NK-92 (cell line): ENCODE results near the gene MAG.

Experiments used
- DNase-seq: peaks from one replicate; lab custom pipeline; 2025; ENCODE audit not compliant: unreplicated experiment; lab: John Stamatoyannopoulos, UW

Gene MAG

DNA sequence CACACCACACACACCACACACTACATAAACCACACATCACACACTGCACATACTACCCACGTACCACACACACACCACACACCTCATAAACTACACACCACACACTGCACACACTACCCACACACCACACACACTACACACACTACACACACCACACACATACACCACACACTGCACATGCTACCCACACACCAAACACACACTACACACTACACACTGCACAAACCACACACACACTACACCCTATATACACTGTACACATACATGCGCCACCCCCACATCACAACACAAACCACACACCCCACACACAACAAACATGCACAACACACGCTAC lies 5.5 kb downstream of the MAG start:
- DNase-seq: no peak

- DNase-seq: no peak
Observed at GRCh38 chr19:35297922-35298321, 6.0 kb downstream of the MAG start.

GRCh38 chr19:35298561-35298972 lies 6.6 kb downstream of the MAG start:
- DNase-seq: no peak

- no peak for DNase-seq
Observed at GRCh38 chr19:35299523-35300338, 7.8 kb downstream of the MAG start.

GRCh38 chr19:35300339-35300649 lies 8.3 kb downstream of the MAG start:
- no peak for DNase-seq

GRCh38 chr19:35301961-35302360 lies 10.0 kb downstream of the MAG start:
- DNase-seq: no peak

DNA sequence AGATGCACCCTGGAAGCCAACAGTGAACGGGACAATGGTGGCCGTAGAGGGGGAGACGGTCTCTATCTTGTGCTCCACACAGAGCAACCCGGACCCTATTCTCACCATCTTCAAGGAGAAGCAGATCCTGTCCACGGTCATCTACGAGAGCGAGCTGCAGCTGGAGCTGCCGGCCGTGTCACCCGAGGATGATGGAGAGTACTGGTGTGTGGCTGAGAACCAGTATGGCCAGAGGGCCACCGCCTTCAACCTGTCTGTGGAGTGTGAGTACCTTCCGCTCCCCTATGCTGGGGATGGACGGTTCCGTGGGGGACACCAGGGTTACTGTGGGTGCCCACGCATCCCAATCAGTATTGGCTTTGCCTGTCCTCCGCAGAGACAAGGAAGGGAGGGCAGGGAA lies 10.5 kb downstream of the MAG start:
- no peak for DNase-seq

- DNase-seq: no peak
Observed at GRCh38 chr19:35303357-35303915, 11.5 kb downstream of the MAG start.

GRCh38 chr19:35304036-35304435 lies 12.1 kb downstream of the MAG start:
- DNase-seq: no peak

GRCh38 chr19:35305181-35305580 lies 13.2 kb downstream of the MAG start:
- DNase-seq: no peak

- DNase-seq: no peak
Observed at GRCh38 chr19:35306473-35307246, 14.7 kb downstream of the MAG start.

DNA sequence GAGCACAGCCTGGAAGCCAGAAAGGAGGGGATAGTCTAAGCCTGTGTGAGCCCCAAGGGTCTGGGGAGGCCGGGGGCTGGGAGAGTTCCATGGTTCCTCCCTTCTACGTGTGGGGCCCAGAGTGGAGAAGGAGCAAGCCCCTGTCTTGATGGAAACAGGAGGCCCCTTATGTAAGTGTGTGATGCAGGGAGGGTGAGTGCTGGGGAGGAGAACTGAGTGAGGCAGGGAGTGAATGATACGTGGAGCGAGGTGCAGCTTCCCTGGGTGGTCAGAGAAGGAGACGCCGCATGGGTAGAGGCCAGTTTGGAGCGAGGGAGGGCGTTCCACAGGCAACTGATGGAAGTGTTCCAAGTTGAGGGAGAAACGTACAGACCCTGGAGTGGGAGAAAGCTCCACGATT lies 16.0 kb downstream of the MAG start:
- no peak for DNase-seq

DNA sequence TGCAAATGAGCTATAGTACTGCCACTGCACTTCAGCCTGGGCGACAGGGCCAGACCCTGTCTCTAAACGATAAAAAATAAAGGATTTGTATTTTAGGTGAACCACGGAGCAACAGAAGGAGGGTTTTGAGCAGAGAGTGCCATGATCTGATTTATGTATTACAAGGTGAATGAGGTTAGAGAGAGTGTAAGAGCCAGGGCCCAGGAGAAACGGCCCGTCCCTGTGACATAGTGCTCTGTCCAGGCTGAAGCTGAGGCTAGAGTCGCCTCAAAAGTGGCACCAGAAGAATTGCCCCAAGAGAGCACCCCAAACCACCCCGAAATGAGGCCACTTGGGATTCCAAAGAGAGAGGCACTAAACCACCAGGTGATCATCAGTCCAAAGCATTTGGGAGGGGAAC lies 16.9 kb downstream of the MAG start:
- DNase-seq: no peak

DNA sequence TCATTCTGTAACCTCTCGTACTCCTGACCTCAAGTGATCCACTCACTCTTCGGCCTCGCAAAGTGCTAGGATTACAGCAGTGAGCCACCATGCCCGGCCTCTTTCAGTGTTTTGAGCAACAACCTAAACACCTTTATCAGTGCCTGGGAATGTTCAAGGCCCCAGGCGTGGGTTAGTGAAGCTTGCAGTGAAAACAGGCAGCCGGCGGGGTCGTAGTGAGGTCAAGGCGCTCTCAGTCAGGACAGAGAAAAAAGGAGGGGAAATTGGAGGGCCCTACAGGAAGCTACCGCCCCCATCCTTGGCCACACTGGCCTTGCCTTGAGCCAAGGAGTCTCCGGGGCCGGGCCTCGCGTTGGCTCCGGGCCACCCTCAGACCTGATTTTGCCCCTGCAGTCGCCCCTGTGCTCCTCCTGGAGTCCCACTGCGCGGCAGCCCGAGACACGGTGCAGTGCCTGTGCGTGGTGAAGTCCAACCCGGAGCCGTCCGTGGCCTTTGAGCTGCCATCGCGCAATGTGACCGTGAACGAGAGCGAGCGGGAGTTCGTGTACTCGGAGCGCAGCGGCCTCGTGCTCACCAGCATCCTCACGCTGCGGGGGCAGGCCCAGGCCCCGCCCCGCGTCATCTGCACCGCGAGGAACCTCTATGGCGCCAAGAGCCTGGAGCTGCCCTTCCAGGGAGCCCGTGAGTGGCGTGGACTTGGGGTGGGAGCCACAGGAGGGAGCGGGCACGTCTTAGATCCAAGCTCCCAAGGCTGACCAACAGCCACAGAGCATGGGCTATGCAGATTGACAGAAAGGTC lies 17.7 kb downstream of the MAG start:
- DNase-seq: no peak

GRCh38 chr19:35310331-35310730 lies 18.4 kb downstream of the MAG start:
- no peak for DNase-seq

GRCh38 chr19:35310811-35311465 lies 19.0 kb downstream of the MAG start:
- no peak for DNase-seq

DNA sequence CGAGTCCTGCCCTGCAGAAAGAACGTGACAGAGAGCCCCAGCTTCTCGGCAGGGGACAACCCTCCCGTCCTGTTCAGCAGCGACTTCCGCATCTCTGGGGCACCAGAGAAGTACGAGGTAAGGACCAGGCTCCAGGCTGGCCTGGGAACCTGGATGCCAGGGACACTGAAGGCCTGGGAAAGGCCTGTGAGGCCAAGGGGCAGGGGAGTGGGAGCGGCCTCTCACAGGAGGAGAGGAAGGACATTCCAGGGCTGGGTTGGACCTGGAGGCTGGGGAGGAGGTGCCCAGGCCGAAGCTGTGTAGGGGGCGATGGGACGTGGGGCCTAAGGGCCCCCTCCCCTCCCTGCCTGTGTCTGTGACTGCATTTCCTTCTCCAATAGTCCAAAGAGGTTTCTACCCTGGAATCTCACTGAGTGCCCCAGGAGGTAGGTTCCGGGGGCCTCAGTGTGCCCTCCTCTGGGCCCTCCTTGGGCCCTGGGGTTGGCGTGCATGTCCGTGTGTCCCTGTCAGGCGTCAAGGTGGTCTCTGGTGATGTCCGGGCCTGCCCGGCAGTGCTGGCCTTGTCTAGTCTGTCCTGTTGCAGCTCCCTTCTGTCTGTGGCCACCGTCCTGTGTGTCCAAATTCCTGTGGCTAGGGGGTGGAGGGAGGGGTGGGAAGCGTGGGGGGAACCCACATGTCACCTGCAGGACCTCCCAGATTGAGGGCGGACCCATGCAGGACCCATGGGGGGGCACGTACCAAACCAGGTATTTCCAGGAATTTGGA lies 20.1 kb downstream of the MAG start:
- DNase-seq: no peak

DNA sequence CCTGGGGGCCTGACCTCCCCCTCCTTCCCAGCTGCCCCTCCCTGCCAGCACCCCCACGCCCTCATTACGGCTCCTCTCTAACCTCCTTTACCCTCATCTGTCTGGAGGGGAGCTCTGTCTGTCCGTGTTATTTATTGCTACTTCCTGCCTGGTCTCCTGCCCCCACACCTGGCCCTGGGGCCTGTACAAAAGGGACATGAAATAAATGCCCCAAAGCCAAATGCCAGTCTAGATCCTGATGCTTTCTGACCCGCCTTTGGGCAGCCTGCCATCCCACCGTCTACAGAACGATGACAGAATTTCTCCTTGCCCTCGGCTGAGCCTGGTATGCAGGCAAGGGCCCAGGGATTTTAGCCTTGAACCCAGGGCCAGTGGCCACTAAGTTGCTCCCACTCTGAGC lies 21.6 kb downstream of the MAG start:
- DNase-seq: no peak

DNA sequence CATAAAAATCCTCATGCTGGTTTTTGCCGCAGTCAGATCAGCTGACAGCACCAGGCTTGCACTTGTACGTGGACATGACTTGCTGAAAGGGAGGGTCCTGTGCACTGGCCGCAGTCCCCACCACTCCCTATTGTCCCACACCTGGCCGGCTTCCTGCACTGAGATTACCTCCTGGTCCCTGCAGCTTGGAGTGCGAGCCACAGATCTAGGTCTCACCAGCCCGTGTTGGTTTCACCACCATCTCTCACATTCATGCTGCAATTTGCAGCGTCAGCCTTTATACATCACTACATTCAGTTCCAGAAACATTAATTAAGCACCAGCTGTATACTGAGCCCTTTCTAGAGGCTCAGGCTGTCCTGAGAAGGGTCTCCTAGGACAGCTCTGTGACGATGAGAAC lies 22.1 kb downstream of the MAG start:
- no peak for DNase-seq

GRCh38 chr19:35314858-35315470 lies 23.0 kb downstream of the MAG start:
- no peak for DNase-seq
